HepG2 (cell line): ENCODE results near the gene CACTIN. TPM values are rescaled to one million over a fixed set of nuclear protein-coding genes. Genes with fewer than 3 reads are reported as not detected.

ENCODE experiments used
- ATF7-NPFF ChIP-seq: sonication (generic); formaldehyde crosslinking; IDR thresholded peaks from 2 replicates; pipeline ENCODE4 v1.8.1; 2023; ENCODE audit warnings: mild to moderate bottlenecking, low read depth, missing genetic modification reagents, moderate library complexity
- BHLHE40 ChIP-seq: IDR thresholded peaks from 2 replicates; pipeline ENCODE4 v1.6.1; 2011; ENCODE audit warnings: low read length, improper control_type of control experiment
- DR1 ChIP-seq: sonication (generic); formaldehyde crosslinking; IDR thresholded peaks from 2 replicates; pipeline ENCODE4 v1.8.0; 2021; ENCODE audit warnings: mild to moderate bottlenecking, missing genetic modification reagents, inconsistent platforms
- POLR2AphosphoS5 ChIP-seq: IDR thresholded peaks from 2 replicates; pipeline ENCODE4 v1.6.1; 2012; ENCODE audit warnings: low read depth, low read length
- SIX1 ChIP-seq: sonication (generic); formaldehyde crosslinking; IDR thresholded peaks from 2 replicates; pipeline ENCODE4 v1.4.0; 2020; ENCODE audit warnings: missing genetic modification reagents, borderline replicate concordance
- SMAD1 ChIP-seq: sonication (generic); formaldehyde crosslinking; IDR thresholded peaks from 2 replicates; pipeline ENCODE4 v1.4.0; 2020; ENCODE audit warnings: missing genetic modification reagents, low read depth, mild to moderate bottlenecking, borderline replicate concordance
- SRY ChIP-seq: sonication (generic); formaldehyde crosslinking; IDR thresholded peaks from 2 replicates; pipeline ENCODE4 v1.8.0; 2022; ENCODE audit warnings: mild to moderate bottlenecking, missing genetic modification reagents
- ZNF318 ChIP-seq: sonication (generic); formaldehyde crosslinking; IDR thresholded peaks from 2 replicates; pipeline ENCODE4 v1.4.0; 2020; ENCODE audit warnings: mild to moderate bottlenecking, missing genetic modification reagents
- ZNF329 ChIP-seq: sonication (generic); formaldehyde crosslinking; IDR thresholded peaks from 2 replicates; pipeline ENCODE4 v1.9.0; 2021; ENCODE audit warnings: low read depth, mild to moderate bottlenecking, missing genetic modification reagents
- ZNF598 ChIP-seq: sonication (generic); formaldehyde crosslinking; IDR thresholded peaks from 2 replicates; pipeline ENCODE4 v1.5.1; 2020; ENCODE audit warnings: mild to moderate bottlenecking, missing genetic modification reagents, borderline replicate concordance
- ZNF747 ChIP-seq: sonication (generic); formaldehyde crosslinking; IDR thresholded peaks from 2 replicates; pipeline ENCODE4 v1.8.1; 2023; ENCODE audit warnings: missing genetic modification reagents, mild to moderate bottlenecking, borderline replicate concordance
- ZSCAN12 ChIP-seq: sonication (generic); formaldehyde crosslinking; IDR thresholded peaks from 2 replicates; pipeline ENCODE4 v1.9.0; 2021; ENCODE audit warnings: mild to moderate bottlenecking, missing genetic modification reagents
- ZSCAN25 ChIP-seq: sonication (generic); formaldehyde crosslinking; IDR thresholded peaks from 2 replicates; pipeline ENCODE4 v1.8.0; 2022; ENCODE audit warnings: mild to moderate bottlenecking, missing genetic modification reagents
- polyA plus RNA-seq, 8 experiments: library from polyadenylated mRNA; depleted of rRNA in 3 of 8; stranded (reverse) in 7 of 8; unstranded in 1 of 8; fragments of >200 nt; fragmentation: Illumina TruSeq in 4 of 8; extraction: Trizol in 4 of 8; gene quantifications; 2 replicates each; pipeline versions ENCODE4 v1.2.1 to v1.2.3, GENCODE V29; 2011 to 2016; ENCODE audit warnings: low read depth in 4 of 8, missing spikeins in 1 of 8, mixed read lengths in 1 of 8; ENCODE audit not compliant: insufficient read depth in 1 of 8
- total RNA-seq, 5 experiments: library from RNA; depleted of rRNA; stranded (reverse); fragments of >200 nt; fragmentation: Illumina TruSeq; extraction: Trizol; gene quantifications; 2 replicates each; pipeline ENCODE4 v1.2.3, GENCODE V29; 2016; ENCODE audit warnings: low read depth in 1 of 5
- TF ChIP-seq, protein P1 (sequence below): sonication (generic); formaldehyde crosslinking; IDR thresholded peaks from 2 replicates; pipeline ENCODE4 v1.9.0; 2021; ENCODE audit warnings: missing genetic modification reagents, borderline replicate concordance
- TF ChIP-seq, protein P2 (sequence below): sonication (generic); formaldehyde crosslinking; conservative IDR thresholded peaks from 2 replicates; pipeline ENCODE4 v1.4.0; 2020; ENCODE audit warnings: missing genetic modification reagents

CACTIN gene
- total and polyA plus RNA-seq, 2 of the 13 experiments (the other 11 are each of a cell fraction or from before 2014, with no cell fraction given), result 10.0 to 16.6 TPM

DNA sequence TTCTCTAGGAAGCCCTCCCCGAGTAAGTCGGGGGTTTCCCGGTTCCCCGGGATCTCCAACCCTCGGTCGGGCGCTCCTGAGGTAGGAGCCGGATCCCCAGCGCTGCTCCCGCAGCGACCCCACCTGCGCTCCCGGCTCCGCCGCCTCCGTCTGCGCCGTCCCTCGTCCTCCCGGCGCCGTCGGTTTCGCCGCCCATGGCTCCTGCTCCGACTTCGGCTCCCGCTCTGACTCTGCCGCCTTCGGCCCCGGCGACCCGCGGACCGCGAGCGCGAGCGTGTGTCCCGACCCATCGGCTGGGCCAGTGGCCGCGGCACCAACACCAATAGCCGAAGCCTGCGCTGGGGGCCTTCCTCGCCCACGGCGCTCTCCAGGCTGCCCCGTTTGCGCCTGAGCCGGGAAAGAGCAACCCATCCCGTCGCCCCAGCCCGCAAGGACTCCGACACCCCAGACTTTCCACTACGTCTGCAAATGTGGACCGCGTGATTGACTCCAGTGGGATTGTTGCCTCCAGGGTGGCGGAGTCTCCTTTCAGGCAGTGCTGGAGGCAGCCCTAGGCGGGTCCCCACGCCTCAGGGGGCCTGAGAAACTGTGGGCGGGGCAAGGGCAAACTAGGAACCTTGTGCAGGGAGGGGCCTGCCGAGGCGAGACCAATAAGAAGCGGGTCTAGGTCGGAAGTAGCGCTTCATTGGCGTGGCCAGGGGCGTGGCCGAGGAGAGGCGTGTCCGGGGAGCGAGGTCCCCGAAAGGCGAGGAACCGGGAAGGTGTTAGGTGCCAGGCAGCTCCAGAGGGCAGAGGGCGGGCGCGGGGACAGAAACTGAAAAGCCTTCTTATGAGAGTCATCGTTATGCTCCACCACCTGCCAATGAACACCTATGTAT is at the start of gene CACTIN (continued):
- no peak for TF ChIP-seq ZNF318 (CRISPR knock-in tag)
- TF ChIP-seq ZNF747, result peak; percentile 95
- TF ChIP-seq SIX1, result no peak
- TF ChIP-seq POLR2AphosphoS5, result peak; percentile 69
- TF ChIP-seq SMAD1 (CRISPR knock-in tag), result no peak
- TF ChIP-seq ZNF598 (CRISPR knock-in tag), result 0 out of 2 replicates have a peak, but pooled peaks have one; percentile 38
- TF ChIP-seq ZSCAN12 (CRISPR knock-in tag), result no peak; the same call in 1 of the 2 replicates
- TF ChIP-seq DR1 (CRISPR knock-in tag), result peak; percentile 81; the same call in 1 of the 2 replicates
- TF ChIP-seq SRY (CRISPR knock-in tag), result peak; percentile 85
- no peak; the same call in 1 of the 2 replicates for TF ChIP-seq ZSCAN25 (CRISPR knock-in tag)
- no peak for TF ChIP-seq BHLHE40
- TF ChIP-seq ATF7-NPFF, result no peak
- TF ChIP-seq, protein P1, sequence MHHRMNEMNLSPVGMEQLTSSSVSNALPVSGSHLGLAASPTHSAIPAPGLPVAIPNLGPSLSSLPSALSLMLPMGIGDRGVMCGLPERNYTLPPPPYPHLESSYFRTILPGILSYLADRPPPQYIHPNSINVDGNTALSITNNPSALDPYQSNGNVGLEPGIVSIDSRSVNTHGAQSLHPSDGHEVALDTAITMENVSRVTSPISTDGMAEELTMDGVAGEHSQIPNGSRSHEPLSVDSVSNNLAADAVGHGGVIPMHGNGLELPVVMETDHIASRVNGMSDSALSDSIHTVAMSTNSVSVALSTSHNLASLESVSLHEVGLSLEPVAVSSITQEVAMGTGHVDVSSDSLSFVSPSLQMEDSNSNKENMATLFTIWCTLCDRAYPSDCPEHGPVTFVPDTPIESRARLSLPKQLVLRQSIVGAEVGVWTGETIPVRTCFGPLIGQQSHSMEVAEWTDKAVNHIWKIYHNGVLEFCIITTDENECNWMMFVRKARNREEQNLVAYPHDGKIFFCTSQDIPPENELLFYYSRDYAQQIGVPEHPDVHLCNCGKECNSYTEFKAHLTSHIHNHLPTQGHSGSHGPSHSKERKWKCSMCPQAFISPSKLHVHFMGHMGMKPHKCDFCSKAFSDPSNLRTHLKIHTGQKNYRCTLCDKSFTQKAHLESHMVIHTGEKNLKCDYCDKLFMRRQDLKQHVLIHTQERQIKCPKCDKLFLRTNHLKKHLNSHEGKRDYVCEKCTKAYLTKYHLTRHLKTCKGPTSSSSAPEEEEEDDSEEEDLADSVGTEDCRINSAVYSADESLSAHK (CRISPR knock-in tag), result peak; percentile 43; the same call in 1 of the 2 replicates
- TF ChIP-seq ZNF329 (CRISPR knock-in tag), result no peak
- TF ChIP-seq, protein P2, sequence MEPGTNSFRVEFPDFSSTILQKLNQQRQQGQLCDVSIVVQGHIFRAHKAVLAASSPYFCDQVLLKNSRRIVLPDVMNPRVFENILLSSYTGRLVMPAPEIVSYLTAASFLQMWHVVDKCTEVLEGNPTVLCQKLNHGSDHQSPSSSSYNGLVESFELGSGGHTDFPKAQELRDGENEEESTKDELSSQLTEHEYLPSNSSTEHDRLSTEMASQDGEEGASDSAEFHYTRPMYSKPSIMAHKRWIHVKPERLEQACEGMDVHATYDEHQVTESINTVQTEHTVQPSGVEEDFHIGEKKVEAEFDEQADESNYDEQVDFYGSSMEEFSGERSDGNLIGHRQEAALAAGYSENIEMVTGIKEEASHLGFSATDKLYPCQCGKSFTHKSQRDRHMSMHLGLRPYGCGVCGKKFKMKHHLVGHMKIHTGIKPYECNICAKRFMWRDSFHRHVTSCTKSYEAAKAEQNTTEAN (CRISPR knock-in tag), result 0 out of 2 replicates have a peak, but pooled peaks have one; percentile 23
